GM19324 (cell line): ENCODE data around the gene RALGPS1.

Experiments
- ATAC-seq: cut with Tn5 transposase; IDR thresholded peaks from one replicate; pipeline ENCODE4 v1.9.1; 2021; ENCODE audit warnings: mild to moderate bottlenecking, moderate library complexity; ENCODE audit not compliant: unreplicated experiment, low FRiP score

RALGPS1 gene

DNA sequence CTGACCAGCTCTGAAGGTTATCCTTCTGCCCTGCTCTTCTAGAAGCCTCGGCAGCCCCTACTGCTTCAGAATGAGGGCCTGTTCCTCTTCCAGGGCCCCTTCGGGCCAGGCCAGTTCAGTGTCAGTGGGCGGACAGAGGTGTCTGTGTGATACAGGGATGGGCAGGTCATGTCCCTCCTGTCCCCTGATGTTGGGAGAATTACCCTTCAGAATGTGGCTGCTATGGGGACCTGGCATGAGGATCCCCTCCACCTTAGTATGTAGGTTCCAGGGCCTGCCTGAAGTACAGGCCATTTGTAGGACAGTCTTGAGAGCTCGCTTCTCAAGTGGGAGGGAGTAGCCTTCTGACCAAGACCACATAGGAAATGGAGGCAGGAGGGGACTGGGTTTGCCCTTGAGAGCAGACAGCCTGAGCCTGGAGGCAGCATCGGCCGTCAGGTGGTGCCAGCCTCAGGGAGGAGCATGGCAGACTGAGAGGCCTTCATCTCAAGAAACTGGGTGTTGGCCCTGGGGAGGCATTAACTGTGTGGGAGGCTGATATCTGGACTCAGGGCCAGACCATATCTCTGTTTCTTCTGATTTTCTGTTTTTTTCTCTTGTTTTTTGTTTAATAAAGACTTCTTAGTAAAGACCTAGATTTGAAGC lies 175.9 kb downstream of the RALGPS1 start:
- ATAC-seq: no peak

DNA sequence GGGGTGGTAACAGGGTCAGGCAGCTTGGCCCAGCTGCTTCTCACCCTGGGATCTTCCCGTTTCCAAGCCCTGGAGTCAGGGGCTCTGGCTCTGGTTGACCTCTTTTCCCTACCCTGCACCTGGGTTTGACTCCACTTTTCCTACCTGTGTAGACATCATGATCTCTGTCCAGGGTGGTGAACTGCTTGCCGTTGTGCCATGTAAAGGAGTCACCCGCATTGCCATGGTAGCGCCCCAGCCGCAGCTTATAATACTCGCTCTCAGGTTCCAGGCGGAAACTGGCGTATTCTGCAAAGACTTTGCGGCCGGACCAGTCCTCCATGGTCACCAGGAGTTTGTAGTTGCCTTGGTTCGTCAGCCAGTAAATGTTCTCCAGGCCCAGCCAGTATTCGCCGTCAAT lies 176.9 kb downstream of the RALGPS1 start:
- ATAC-seq: no peak

DNA sequence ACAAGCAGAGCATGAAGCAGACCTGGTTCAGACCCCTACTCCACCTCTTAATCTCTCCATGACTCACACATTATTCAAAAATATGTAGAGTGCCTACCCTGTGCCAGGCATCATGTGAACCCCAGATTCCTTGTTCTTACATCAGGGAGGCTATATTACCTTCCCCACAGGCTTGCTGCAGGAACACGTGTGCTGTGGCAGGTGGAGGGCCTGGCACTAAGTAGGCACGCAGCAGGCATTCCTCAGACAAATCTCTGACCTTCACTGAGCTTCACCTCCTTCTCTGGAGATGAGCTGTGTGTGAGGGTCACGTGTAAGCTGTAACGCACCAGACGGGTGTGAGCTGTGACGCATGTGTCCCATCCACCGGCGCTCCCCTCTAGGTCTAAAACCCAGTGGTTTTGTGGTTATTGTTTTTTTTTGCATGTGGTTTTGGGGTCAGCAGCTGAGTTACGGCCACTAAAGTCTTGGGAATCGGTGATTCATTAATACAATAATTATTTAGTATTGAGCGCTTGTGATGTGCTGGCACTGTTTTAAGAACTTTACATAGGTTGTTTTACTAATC lies 177.5 kb downstream of the RALGPS1 start:
- no peak for ATAC-seq

DNA sequence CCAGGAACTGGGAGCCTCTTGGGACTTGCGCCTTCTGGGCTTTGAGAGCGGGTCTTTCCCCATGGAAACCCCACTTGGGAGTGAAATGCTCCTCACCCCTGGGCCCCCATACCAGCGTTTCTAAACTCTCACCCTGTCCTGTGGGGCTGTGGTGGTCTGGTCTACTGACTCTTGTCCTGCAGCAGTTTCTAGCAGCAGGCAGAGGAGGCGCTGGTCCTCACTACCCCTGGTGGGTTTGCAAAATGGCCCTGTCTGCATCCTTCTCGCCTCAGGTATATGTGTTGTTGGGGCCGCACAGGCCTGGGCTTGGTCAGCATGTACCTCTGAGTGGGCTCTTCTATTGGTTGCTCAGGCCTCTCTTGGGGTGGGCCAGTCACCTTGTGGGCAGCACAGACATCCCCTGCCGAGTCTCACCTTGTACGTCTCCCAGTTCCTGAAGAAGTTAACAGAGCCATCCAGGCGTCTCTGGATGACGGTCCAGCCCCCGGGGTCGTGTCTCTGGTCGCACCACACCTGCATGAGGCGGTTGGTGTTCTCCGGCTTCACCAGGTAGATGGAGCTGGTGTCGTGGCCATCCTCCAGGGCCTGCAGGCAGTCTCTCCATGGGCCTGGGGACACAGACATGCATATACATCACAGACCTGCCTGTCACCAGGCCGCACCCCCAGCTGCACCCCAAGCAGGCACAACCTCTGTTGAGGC lies 178.9 kb downstream of the RALGPS1 start:
- no peak for ATAC-seq

DNA sequence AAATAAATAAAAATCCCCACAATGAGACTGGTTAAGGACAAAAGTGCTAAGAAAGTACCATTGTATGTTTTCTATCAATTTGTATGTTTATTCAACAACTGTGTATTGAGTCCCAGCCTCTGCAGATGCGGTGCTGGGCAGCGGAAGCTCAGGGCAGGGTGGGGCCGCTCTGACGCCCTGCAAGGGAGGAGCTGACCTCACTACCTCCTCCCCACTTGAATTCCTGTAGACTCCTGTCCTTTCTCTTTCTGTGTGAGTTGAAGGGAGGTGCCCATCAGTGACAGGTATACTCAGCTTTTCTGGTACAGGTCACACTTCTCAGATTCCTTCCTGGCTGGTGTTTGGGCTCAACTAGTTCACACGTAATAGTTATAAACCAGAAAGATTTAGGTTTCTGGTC lies 180.8 kb downstream of the RALGPS1 start:
- ATAC-seq: no peak

DNA sequence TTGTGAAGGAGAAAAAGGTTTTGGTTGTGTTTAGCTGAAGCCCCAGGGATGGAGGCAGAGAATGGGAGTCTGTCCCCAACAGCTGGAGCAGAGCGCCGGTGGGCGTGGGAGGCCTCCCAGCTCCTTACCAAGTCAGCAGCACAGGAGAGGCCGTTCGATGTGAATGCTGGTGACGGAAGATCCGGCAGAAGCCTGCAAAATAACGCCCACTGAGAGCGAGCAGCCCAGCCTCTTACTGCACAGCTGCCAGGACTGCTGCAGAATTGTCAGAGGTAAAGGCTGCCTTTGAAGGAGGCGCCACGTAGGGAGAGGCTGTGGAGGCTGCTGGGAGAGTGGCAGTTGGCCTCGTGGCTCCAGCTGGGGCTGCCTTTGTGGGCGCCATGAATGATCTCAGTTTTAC lies 181.6 kb downstream of the RALGPS1 start:
- no peak for ATAC-seq

DNA sequence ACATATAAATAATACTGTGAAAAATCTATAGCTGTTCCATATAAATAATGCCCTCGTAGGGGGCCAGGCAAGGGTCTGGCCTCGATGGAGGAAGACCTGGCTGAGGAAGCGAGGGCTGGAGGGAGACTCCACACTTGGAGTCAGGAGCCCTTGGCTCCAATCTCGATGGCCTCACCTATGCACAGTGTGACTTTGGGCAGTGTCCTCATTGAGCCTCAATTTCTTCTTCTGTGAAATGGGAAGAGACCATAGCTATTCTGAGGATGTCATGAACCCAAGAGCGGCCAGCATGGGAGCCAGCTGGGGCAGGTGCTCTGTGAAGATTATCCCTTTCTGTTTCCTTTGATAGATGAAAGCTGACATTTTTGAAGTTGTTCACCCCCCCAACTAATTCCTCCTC lies 183.1 kb downstream of the RALGPS1 start:
- no peak for ATAC-seq

DNA sequence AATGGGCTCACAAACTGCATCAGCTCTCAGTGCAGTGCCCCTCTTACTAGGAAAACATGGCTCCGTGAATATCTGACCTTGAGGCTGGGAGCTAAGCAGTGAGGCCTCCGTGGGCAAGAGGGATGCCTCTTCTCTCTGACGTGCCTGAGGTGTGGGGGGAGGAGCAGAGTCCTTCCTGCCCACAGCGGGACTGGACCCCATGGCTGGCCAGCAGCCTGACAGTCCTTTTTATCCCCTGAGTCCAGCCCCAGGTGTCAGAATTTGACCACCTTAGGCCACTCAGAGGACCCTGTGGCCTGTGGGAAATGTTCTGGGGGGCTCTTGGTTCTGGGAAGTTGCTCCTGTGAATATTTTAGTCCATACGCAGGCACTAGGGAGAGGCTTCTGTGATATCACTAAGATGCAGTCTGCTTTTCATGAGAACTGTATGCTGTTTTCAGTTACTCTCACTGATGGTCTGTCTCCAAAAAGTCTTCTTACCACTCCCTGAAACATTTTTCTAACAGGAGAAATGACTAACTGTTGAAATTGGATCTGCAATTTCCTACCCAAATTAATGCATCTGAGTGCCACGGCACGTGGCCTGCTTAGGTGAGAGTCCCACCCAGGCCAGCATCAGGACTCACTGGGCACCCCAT lies 184.5 kb downstream of the RALGPS1 start:
- ATAC-seq: no peak

DNA sequence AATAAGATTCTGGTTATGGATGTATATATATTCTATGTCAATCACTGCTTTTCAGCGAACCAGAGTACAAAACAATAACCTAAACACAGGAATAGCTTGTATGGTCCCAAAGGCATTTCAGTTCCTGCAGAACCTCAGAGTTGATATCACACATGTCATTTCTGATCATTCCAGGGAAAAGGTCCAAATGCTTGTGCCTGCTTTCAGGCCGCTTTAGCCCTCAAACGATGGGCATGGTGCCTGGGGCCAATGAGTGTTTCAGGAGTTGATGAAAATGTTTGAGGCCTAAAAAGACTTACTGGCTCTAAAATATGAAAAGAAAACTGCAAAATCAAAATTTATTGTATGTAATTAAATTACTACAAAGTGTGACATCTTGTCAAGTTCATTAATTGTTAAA lies 185.1 kb downstream of the RALGPS1 start:
- ATAC-seq: no peak

DNA sequence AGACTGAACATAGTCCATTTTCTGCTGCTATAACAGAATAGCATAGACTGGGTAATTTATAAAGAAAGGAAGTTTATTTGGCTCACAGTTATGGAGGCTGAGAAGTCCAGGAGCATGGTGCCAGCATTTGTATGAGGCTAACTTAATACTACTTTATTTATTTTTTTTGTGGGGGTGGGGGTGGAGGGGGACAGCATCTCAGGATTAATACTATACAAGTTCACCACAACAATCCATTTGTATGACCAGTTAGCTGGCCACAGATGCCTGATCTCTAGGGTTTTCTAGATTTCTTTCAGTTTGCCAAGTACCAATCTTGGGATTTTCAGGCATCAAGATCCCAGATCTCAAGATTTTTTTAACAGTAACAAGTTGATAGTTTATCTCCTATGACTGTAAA lies 187.6 kb downstream of the RALGPS1 start:
- no peak for ATAC-seq

DNA sequence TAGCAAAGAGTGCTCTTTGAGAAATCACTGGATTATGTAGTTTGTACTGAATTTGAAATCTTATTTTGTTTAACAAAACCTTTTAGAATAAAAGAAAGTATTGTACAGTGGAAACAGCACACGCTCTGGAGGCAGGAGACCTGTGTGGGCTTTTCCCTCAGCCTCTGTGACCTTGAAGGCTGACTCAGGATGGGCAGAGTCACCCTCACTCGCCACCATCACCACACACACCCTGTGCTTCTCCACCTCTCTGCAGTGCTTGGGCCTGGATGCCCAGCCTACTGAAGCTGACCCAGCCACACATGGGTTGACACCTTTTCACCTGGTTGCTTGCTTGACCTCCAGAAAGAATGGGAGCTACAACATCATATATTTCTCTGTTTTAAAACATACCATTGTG lies 188.2 kb downstream of the RALGPS1 start:
- ATAC-seq: no peak

DNA sequence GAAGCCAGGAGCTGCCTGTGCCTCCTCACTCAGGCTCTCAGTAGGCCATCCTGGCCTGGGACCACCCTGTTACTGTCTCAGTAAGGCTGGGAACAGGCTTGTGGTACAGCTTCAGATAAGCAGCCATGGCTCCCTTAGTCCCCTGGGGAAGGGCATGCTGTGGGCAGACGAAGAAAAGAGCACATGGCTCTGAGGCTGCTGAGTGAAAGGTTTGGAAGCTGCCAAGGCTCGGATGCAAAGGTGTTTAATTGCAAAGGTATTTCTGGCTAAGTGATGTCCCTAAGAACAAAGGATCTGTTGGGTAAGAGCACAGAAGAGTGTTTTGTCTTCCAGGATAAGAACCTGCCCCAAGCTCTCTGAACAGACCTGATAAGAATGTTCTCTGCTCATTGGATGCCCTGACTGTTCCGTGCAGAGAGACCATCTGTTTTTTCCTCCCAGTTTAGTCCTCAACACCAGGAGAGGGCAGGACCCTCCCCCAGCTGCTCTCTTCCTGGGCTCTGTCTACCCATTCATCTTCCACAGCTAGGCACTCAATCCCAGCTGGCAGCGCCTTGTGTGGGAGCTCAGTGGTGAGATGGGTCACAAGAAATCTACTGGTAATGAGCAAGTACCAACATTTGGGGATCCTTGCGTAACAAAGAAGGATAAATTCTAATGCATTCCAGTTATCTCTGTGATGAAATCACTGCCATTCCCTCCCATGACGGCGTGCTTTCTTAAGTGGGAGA lies 190.2 kb downstream of the RALGPS1 start:
- no peak for ATAC-seq

DNA sequence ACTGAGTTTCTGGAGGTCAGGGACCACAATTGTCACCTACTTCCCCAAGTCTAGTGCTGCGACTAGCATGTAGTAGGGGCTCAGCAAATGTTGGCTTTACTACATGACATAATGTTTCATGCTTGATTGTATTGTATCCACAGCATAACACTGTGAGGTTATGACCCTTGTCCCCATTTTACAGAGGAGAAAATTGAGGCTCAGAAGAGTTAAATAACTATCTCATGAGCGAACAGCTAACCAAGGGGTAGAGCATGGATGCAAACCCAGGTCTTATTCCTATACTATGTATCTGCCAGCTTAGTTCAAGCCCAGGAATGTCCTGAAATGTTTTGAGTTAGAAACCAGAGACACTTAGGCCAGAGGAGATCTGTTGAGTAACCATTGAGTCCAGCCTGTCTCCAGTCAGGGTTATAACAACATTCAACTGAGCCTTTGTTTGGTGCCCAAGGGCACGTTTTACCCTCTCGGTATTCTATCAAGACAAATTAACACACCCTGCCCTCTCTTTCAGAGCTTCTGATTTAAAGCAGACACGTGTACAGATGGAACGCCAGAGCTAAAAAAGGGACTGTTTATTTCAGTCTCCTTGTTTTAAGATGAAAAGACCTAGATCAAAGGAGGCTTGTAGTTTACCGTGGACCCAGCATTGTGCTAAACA lies 191.4 kb downstream of the RALGPS1 start:
- ATAC-seq: no peak

DNA sequence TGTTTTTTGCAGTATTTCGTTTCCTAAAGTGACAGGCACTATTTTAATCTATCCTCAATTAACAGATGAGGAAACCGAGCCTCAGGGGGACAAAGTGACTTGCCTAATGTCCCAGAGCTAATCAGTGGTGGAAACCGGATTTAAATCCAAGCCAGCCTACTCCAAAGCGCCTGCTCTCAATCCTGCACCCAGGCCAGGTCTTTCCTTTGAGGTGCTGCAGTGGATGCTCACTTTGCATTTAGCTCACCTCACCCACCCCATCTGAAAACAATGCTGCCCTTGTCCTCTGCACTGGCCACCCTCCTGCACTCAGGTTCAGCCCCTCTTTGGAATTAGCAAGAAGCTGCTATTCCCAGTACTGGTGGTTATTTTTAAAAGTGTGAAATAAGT lies 191.9 kb downstream of the RALGPS1 start:
- ATAC-seq: no peak

DNA sequence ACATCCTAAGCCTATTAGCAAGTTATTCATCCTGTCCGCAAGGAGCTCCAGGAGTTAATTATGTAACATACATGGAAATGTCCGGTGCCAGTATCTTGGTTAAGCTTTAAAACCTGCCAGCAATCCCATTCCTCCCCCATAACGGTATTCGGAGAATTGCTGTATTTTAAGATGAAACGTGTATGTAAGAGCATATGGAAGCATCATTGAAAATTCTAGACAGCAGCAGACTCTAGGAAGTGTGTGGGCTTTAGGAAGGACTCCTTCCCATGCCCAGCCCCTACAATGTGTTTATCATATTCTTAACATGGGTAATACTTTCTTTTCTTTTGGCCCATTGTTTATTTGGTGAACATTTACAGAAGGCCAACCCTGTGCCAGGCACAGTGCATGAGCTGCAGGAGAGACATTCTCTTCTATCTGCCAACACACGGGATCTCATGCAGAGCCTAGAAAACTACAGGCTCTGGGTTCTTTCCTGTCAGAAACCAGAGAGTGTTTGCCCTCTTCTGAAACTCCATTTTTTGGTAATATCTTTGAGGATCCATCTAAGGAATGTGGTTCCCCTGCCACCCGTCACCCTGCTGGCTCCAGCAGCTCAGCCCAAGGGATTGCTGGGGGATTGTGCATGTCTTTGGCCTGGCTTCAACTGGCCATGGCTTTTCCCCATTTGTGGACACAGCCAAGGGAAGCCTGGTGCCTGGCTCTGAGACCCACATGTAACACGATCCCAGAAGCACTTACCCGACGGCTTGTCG lies 192.8 kb downstream of the RALGPS1 start:
- ATAC-seq: no peak

DNA sequence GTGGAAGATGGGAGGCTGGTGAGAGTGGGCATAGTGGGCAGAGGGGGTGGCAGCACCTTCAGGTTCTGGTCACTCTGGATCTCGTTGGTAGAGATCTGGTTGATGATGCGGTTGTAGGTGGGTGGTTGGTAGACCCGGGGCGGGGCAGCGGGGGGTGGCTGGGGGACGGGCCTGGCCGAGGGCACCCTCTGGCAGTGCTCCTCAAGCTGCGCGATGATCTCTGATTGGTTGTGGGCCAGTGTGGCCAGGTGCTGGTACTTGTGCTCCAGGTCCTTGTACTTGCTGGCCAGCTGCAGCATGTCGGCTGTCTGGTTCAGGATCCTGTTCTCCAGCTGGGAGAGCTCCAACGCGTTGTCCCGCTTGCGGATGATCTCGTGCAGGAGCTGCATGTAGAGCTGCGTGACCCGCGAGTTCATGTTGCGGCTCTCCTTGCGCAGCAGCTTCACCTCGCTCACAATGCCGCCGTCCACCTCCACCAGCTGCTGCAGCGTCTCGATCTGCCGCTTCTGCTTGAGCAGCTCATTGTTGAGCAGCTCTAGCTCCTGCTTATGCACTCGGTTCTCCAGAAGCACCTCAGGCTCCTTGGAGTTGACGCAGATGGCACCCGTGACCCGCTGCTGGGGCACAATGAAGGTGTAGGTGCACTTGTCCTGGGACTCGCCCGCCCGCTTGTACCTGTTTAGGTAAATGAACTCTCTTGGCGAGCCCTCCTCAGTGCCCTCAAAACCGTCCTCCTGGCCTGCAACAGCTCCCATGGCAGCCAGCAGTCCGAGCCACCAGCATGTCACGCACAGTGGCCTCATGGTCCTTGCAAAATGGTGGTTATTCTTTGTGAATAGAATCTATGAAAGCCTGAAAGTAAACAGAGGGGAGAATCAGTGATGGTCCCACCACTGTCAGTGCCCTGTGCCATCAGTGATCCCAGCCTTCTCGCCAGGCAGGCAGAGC lies 193.6 kb downstream of the RALGPS1 start:
- no peak for ATAC-seq

DNA sequence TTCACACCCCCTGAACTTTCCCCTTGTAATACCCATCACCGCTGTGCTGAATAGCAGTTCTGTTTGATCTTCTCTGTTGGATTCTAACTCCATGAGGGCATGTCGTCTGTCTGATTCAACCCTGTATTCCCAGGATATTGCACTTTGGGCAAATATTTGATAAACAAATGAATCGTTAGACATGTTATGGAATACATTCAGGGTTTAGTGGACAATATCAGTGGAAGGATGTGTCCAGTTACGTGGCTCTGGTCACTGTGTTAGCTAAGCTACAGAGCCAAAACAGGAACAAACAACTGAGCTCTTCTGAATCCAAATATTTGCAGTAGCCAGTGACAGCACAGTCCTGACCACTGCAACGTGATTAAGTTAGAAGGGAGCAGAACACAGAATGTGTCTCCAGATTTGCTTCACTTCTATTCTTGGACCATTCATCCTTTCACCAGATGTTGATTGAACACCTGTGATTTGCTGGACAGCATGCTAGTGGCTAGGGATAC lies 194.7 kb downstream of the RALGPS1 start:
- ATAC-seq: no peak

DNA sequence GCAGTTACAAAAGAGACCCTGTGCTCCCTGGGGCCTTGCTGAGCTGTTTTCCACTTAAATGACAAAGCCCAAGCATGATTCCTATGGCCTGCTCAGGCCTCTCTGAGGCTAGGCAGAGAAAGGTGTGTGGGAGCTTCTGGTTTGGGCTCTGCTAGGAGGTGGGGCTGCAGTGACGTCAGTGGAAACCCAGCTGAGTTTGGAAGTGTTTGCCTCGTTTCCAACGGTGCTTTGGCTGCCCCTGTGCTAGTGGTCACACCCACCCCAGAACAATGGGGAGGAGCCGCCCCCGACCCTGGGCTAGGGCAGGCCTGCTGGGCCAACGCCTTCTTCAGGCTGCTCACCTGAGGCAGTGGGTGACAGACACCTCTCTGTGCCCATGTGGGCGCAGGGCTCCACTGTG lies 197.5 kb downstream of the RALGPS1 start:
- no peak for ATAC-seq
